ENCODE measurements around the gene PLCB1. TPM values are rescaled to one million over a fixed set of nuclear protein-coding genes. Genes with fewer than 3 reads are reported as not detected.

PLCB1 gene
- polyA plus RNA-seq, 1 donor (not counting 4 experiments of a cell fraction or from before 2014, with no cell fraction given): 0.37 TPM

DNA sequence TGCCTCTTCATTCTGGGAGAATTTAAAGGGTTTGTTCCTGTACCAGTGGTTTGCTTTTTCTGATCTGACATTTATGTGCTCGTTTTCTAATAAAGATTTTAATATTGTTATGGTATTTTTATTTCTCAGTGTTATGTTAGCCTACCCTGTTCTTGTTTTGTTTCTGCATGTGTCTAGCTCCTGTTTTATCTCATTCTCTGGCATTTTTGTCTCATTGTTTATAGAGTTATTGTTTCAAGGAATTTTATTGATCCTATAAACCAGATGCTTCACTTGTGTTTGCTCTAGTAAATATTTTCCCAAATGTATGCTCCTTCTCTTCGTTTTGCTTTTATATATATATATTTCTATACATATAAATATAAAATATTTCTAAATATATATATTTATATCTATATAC lies 152.8 kb downstream of the PLCB1 start:
- Histone ChIP-seq H3K9me1 (ENCODE audit: control insufficient read depth, extremely low read depth, insufficient read depth, low read length) (no peaks in the 10 kb centered on the region), H3K79me2 (ENCODE audit: control insufficient read depth, insufficient read depth, low read length) (no peaks in the 10 kb centered on the region), H4K20me1 (ENCODE audit: control insufficient read depth, extremely low read depth, insufficient read depth, low read length) (no peaks in the 10 kb centered on the region), H3K9ac (ENCODE audit: control insufficient read depth, extremely low read depth, insufficient read depth, low read length) (no peak overlapping the region), H3K27ac (ENCODE audit: control insufficient read depth, insufficient read depth, low read length) (no peak overlapping the region), H2AFZ (ENCODE audit: control insufficient read depth, low read length) (no peak overlapping the region), H3K4me2 (ENCODE audit: control insufficient read depth, extremely low read depth, insufficient read depth, low read depth, low read length) (no peak overlapping the region), H3K36me3 (ENCODE audit: control insufficient read depth in 2 of 2, extremely low read depth in 1 of 2, insufficient read depth in 2 of 2, low read length in 2 of 2) (no peaks in the 10 kb centered on the region), H3K27me3 (ENCODE audit: control insufficient read depth, extremely low read depth, insufficient read depth, low read length) (no peaks in the 10 kb centered on the region), H3K9me3 (ENCODE audit: control insufficient read depth, low read depth, low read length) (no peaks in the 10 kb centered on the region), H3K4me3 (ENCODE audit: control insufficient read depth in 2 of 3, extremely low read depth in 1 of 3, insufficient read depth in 2 of 3, low read depth in 1 of 3, low read length in 3 of 3) (no peak overlapping the region), H3K4me1 (ENCODE audit: control insufficient read depth, extremely low read depth, insufficient read depth, low read length) (no peaks in the 10 kb centered on the region)
- TF ChIP-seq, protein P1, sequence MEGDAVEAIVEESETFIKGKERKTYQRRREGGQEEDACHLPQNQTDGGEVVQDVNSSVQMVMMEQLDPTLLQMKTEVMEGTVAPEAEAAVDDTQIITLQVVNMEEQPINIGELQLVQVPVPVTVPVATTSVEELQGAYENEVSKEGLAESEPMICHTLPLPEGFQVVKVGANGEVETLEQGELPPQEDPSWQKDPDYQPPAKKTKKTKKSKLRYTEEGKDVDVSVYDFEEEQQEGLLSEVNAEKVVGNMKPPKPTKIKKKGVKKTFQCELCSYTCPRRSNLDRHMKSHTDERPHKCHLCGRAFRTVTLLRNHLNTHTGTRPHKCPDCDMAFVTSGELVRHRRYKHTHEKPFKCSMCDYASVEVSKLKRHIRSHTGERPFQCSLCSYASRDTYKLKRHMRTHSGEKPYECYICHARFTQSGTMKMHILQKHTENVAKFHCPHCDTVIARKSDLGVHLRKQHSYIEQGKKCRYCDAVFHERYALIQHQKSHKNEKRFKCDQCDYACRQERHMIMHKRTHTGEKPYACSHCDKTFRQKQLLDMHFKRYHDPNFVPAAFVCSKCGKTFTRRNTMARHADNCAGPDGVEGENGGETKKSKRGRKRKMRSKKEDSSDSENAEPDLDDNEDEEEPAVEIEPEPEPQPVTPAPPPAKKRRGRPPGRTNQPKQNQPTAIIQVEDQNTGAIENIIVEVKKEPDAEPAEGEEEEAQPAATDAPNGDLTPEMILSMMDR (optimal IDR thresholded peaks at IDR 0.05 in 1 of 3, IDR thresholded peaks at IDR 0.05 in 1 of 3, conservative IDR thresholded peaks at IDR 0.05 in 1 of 3; ENCODE audit: extremely low read depth in 1 of 3, insufficient read depth in 2 of 3, low read length in 3 of 3): no peak
- no peak for TF ChIP-seq EZH2 (IDR thresholded peaks at IDR 0.05; ENCODE audit: low read length)
- FAIRE-seq: no peak
- dilution Hi-C loops (cut with MboI; ENCODE audit: extremely low pct_ligation_motif_present, low sequenced_read_pairs): no loop called here
- no peak for DNase-seq (ENCODE audit: low read depth, low spot score)

DNA sequence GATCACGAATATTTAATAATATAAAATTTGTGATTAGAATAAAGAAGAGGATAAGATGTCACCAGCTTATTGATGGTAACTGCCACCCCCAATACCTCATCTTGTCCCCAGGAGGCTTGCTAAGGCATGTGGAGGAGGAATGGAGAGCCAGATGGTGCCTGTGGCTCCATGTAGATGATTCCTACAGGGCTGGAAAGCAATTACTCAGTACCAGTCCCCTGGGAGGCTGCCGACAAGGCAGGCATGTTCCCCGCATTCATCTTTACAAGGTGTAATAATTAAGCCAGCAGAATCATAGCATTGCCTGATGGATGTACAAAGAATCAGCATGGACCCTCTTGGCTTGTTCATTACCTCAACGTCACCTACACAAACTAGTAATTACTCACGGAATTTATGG lies 155.3 kb downstream of the PLCB1 start:
- Histone ChIP-seq H4K20me1 (ENCODE audit: control insufficient read depth, extremely low read depth, insufficient read depth, low read length) (no peaks in the 10 kb centered on the region), H3K4me2 (ENCODE audit: control insufficient read depth, extremely low read depth, insufficient read depth, low read depth, low read length) (no peak overlapping the region), H2AFZ (ENCODE audit: control insufficient read depth, low read length) (no peak overlapping the region), H3K4me1 (ENCODE audit: control insufficient read depth, extremely low read depth, insufficient read depth, low read length) (no peaks in the 10 kb centered on the region), H3K27me3 (ENCODE audit: control insufficient read depth, extremely low read depth, insufficient read depth, low read length) (no peaks in the 10 kb centered on the region), H3K9ac (ENCODE audit: control insufficient read depth, extremely low read depth, insufficient read depth, low read length) (no peak overlapping the region), H3K9me3 (ENCODE audit: control insufficient read depth, low read depth, low read length) (no peaks in the 10 kb centered on the region), H3K9me1 (ENCODE audit: control insufficient read depth, extremely low read depth, insufficient read depth, low read length) (no peaks in the 10 kb centered on the region), H3K36me3 (ENCODE audit: control insufficient read depth in 2 of 2, extremely low read depth in 1 of 2, insufficient read depth in 2 of 2, low read length in 2 of 2) (no peaks in the 10 kb centered on the region), H3K4me3 (ENCODE audit: control insufficient read depth in 2 of 3, extremely low read depth in 1 of 3, insufficient read depth in 2 of 3, low read depth in 1 of 3, low read length in 3 of 3) (no peak overlapping the region), H3K27ac (ENCODE audit: control insufficient read depth, insufficient read depth, low read length) (no peak overlapping the region), H3K79me2 (ENCODE audit: control insufficient read depth, insufficient read depth, low read length) (no peaks in the 10 kb centered on the region)
- DNase-seq (ENCODE audit: low read depth, low spot score) (no peak), FAIRE-seq (no peak)
- no peak for TF ChIP-seq EZH2 (IDR thresholded peaks at IDR 0.05; ENCODE audit: low read length)
- TF ChIP-seq, protein P1 (optimal IDR thresholded peaks at IDR 0.05 in 1 of 3, IDR thresholded peaks at IDR 0.05 in 1 of 3, conservative IDR thresholded peaks at IDR 0.05 in 1 of 3; ENCODE audit: extremely low read depth in 1 of 3, insufficient read depth in 2 of 3, low read length in 3 of 3): no peak
- dilution Hi-C loops (cut with MboI; ENCODE audit: extremely low pct_ligation_motif_present, low sequenced_read_pairs): no loop called here

Data from keratinocyte (primary cell).